Thymus (tissue), 11 donors: ENCODE results near the gene KRT77. TPM values are rescaled to one million over a fixed set of nuclear protein-coding genes. Genes with fewer than 3 reads are reported as not detected.

ENCODE experiments used
- DNase-seq, 9 donors: peaks; one replicate each; pipeline ENCODE4 v3.0.0-alpha.2; 2013; ENCODE audit warnings: low spot score in 9 of 9, low read depth in 6 of 9, missing footprints in 1 of 9
- H3K27ac ChIP-seq, 2 donors: one replicate each; pipeline ENCODE4 v1.5.1; 2013; ENCODE audit warnings: control low read depth in 1 of 2, low read depth in 1 of 2, low read length in 1 of 2, mild to moderate bottlenecking in 1 of 2, moderate library complexity in 1 of 2
- H3K27me3 ChIP-seq, 2 donors: one replicate each; pipeline ENCODE4 v1.5.1; 2013; ENCODE audit warnings: low read length in 1 of 2; ENCODE audit not compliant: control insufficient read depth in 2 of 2, insufficient read depth in 1 of 2
- H3K36me3 ChIP-seq, 2 donors: one replicate each; pipeline ENCODE4 v1.5.1; 2013; ENCODE audit warnings: low read length in 1 of 2, mild to moderate bottlenecking in 1 of 2, moderate library complexity in 1 of 2; ENCODE audit not compliant: control insufficient read depth in 2 of 2, insufficient read depth in 2 of 2
- H3K4me1 ChIP-seq, 2 donors: one replicate each; pipeline ENCODE4 v1.5.1; 2013; ENCODE audit warnings: low read length in 2 of 2; ENCODE audit not compliant: control insufficient read depth in 2 of 2, insufficient read depth in 2 of 2
- H3K4me3 ChIP-seq, 2 donors: one replicate each; pipeline ENCODE4 v1.5.1; 2013; ENCODE audit warnings: low read length in 2 of 2, control low read depth in 1 of 2, mild to moderate bottlenecking in 1 of 2
- H3K9me3 ChIP-seq, 2 donors: one replicate each; pipeline ENCODE4 v1.5.1; 2013; ENCODE audit warnings: low read length in 1 of 2, mild to moderate bottlenecking in 1 of 2; ENCODE audit not compliant: control insufficient read depth in 2 of 2, insufficient read depth in 1 of 2
- WGBS: extraction: QIAGEN DNeasy Blood & Tissue Kit; methylation state at CpG from one replicate; pipeline ENCODE4 v1.1.7; 2013; 5-methylcytosine and 5-hydroxymethylcytosine counted together
- polyA plus RNA-seq: library from polyadenylated mRNA; stranded (reverse); fragments of 200-250 nt; gene quantifications from one replicate; pipeline ENCODE4 v1.2.3, GENCODE V29; 2013
- total RNA-seq: library from RNA; stranded (reverse); fragments of 120-200 nt; gene quantifications from one replicate; pipeline ENCODE4 v1.2.4, GENCODE V29; 2013
- donor health status: healthy.

Gene KRT77
- total and polyA plus RNA-seq, 2 donors = 0.66 to 4.1 TPM

DNA sequence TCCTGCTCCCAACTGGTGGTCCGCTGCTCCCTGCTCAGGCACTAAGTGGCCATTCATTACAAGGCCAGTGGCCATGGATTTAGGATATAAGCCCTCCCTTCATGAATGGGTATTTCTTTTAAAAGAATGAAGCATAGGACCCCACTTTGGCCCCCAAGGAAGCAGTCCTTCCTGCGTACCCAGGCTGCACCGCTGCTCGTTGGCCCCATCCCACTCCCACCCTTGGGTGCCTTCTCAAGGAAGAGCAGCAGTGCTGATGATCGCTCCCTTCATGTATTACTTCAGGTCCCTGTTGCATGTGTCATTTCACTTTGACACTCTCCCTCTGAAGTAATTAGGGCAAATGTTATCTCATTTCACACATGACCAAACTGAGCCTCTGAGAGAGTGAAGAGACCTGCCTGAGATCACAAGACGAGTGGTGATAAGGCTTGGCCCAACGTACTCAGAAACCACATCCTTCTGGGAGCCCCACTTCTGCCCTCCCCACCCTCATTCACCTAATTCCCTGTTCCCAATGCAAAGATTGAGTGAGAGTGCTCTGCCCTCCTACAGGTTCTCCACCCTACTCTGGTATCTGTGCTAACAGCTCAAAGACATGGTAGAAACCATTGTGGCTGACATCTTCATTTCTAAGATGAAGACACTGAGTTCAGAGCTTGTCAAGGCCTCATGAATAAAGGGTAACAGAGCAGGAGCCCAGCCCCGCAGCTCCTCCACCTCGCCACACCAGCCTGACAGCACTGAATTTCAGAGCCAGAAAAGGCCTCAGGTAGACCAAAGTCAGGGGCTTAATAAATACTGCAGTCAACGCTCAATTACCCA lies 41.0 kb downstream of the KRT77 start:
- H3K4me3 ChIP-seq = no peak overlapping the region
- H3K27ac ChIP-seq = no peak overlapping the region
- peaks cover 0 to 7% of the 10 kb centered on the region in 2 donors for H3K4me1 ChIP-seq
- H3K27me3 ChIP-seq = no peaks in the 10 kb centered on the region
- no peaks in the 10 kb centered on the region for H3K36me3 ChIP-seq
- no peak for DNase-seq
- WGBS = 77% methylated on average over 10 of the region's 10 CpGs
- no peaks in the 10 kb centered on the region for H3K9me3 ChIP-seq

DNA sequence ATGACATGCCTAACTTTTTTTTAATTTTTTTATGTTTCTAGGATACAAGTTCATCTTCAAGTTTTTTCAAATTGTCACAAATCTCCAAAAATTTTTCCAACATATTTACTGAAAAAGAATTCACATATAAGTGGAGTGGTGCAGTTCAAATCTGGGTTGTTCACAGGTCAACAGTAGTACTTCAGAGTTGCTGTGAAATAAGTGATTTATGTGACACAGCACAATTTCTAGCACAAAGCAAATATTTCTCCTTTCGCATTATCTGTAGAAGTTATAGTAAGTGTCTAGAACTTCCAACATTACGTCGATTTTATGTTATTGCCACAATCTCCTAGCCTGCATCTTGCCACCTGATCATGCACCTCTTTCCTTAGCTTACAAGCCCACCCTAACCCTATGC lies 41.7 kb downstream of the KRT77 start:
- H3K27me3 ChIP-seq = no peaks in the 10 kb centered on the region
- WGBS = 95% methylated on average over 3 of the region's 3 CpGs
- H3K36me3 ChIP-seq = no peaks in the 10 kb centered on the region

DNA sequence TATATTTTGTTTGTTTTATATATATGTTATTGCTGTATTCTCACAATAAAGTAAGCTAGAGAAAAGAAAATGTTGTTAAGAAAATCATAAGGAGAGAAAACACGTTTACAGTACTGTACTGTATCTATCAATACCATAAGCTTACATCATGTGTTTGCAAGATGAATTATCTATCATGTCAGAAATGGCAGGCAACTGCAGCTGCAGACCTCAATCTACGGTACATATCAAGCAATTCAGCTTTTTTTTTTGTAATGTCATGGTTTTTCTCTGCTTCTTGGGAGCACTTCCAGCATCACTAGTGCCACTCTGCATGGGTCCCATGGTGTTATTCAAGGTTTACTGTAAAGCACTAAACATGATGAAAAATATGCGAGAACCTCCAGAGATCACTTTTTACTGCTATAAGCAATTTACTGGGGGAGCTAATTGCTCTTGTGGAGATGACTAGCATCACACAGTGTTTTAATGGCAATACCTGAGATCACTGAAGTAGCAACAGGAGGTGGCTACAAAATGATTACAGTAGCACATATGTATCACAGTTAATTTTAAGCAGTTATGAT lies 42.3 kb downstream of the KRT77 start:
- Histone ChIP-seq H3K36me3 (no peaks in the 10 kb centered on the region), H3K27ac (no peak overlapping the region), H3K9me3 (no peaks in the 10 kb centered on the region), H3K27me3 (no peaks in the 10 kb centered on the region), H3K4me3 (no peak overlapping the region), H3K4me1 (peaks cover 0 to 7% of the 10 kb centered on the region in 2 donors)
- 93% methylated on average over 3 of the region's 3 CpGs for WGBS
- DNase-seq = no peak

More for the DNA sequence above, 41.7 kb downstream of the KRT77 start:
- Histone ChIP-seq H3K4me1 (peaks cover 0 to 7% of the 10 kb centered on the region in 2 donors), H3K27ac (no peak overlapping the region), H3K9me3 (no peaks in the 10 kb centered on the region), H3K4me3 (no peak overlapping the region)
- no peak for DNase-seq

DNA sequence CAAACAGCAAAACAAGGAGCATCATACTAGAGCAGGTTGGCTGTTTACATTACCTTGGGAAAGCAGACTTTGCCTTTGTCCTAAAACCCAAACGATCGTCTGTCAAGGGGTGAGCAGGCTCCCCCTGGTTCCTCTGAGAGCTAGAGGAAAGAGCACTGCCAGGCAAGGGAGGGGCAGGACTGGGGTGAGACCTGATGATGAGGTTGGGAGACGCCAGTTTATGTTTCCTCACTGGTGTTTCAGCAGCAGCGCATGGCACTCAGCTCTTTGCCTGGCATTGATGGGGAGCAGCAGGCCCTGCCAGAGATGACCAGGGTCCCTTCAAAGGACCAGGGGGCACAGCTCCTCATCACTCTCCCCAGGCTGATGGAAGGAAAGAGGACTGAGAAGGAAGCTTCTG lies 43.4 kb downstream of the KRT77 start:
- no peak overlapping the region for H3K4me3 ChIP-seq
- H3K9me3 ChIP-seq = no peaks in the 10 kb centered on the region
- no peak overlapping the region for H3K27ac ChIP-seq
- no peak for DNase-seq
- peaks cover 0 to 4% of the 10 kb centered on the region in 2 donors for H3K27me3 ChIP-seq
- H3K36me3 ChIP-seq = no peaks in the 10 kb centered on the region
- WGBS = 99% methylated on average over 4 of the region's 4 CpGs
- H3K4me1 ChIP-seq = peaks cover 0 to 7% of the 10 kb centered on the region in 2 donors

DNA sequence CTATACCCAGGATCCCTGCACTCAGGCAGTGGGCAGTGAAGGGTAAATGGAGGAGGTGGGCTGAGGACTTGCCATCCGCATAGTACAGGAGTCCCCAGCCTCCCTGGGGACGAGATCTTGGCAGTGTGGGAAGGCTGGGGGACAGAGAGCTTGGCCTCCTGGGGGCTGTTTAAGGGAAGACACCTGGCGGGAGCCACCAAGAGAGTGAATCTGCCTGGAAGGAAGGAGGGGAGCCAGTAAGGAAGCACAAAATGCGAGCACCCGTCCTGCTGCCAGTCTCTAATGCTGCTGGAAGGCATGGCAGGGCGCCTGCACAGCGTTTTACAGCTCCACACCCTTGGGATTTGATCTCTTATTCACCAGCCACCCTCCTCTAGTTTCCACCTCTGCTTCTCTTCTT lies 43.9 kb downstream of the KRT77 start:
- 78% methylated on average over 7 of the region's 7 CpGs for WGBS
- no peak overlapping the region for H3K4me3 ChIP-seq

DNA sequence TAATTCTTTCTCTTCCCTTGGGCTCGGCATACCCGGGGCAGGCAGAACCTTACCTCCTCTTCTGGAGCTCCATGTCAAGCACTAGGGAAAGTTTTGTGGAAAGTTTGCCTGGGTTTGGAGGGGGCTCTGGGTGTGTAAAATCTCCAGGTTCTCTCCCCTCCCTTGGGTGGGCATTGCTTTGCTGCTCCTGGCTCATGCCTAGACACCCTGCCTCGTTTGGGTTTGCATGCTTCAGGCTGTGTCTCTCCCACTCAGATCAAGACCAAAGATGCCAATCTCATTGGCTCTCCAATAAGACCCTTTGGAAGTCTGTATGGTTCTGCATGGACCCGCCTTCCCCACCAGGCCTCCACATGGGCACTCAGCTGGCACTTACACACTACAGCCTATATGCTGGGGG lies 45.1 kb downstream of the KRT77 start:
- WGBS = 95% methylated on average over 4 of the region's 4 CpGs
- H3K4me3 ChIP-seq = no peak overlapping the region
- no peak overlapping the region for H3K27ac ChIP-seq
- peaks cover 0 to 4% of the 10 kb centered on the region in 2 donors for H3K27me3 ChIP-seq
- no peaks in the 10 kb centered on the region for H3K36me3 ChIP-seq
- H3K4me1 ChIP-seq = peaks cover 0 to 7% of the 10 kb centered on the region in 2 donors
- H3K9me3 ChIP-seq = no peaks in the 10 kb centered on the region
- DNase-seq = no peak

More for the DNA sequence above, 43.9 kb downstream of the KRT77 start:
- Histone ChIP-seq H3K27me3 (peaks cover 0 to 4% of the 10 kb centered on the region in 2 donors), H3K4me1 (peaks cover 0 to 7% of the 10 kb centered on the region in 2 donors), H3K36me3 (no peaks in the 10 kb centered on the region), H3K9me3 (no peaks in the 10 kb centered on the region), H3K27ac (no peak overlapping the region)
- DNase-seq = no peak

DNA sequence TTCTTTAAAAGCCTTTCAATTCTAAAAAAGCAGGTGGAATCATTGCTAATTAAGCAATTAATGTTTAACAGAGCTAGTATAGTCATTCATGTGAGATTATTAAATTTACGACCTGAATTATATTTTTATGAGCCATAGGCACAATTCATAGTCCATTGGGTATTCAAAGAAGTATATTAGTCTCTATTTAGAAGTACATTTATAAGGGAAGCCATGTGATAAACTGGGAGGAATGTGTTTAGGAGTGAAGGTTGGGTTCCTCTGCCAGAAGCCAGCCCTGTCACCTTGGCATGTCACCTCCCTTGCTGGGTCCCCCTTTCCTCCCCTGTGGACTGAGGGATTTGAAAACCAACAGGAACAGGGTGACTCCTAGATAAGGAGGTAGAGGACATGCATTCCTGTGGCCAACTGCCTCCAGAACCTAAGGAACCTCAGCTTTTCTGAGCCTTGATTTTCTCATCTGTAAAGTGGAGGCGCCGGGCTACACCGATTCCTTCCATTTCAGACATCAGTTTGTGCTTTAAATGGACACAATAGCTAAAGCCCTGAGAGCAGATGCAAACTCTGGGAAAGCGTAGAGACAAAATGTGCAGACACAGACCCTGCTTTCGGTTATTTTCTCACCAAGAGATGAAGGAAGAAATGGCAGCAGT lies 45.9 kb downstream of the KRT77 start:
- no peak for DNase-seq
- Histone ChIP-seq H3K4me1 (peaks cover 0 to 6% of the 10 kb centered on the region in 2 donors), H3K36me3 (no peaks in the 10 kb centered on the region), H3K27ac (no peak overlapping the region), H3K9me3 (no peaks in the 10 kb centered on the region), H3K4me3 (no peak overlapping the region), H3K27me3 (peaks cover 0 to 4% of the 10 kb centered on the region in 2 donors)
- WGBS = 97% methylated on average over 6 of the region's 6 CpGs

DNA sequence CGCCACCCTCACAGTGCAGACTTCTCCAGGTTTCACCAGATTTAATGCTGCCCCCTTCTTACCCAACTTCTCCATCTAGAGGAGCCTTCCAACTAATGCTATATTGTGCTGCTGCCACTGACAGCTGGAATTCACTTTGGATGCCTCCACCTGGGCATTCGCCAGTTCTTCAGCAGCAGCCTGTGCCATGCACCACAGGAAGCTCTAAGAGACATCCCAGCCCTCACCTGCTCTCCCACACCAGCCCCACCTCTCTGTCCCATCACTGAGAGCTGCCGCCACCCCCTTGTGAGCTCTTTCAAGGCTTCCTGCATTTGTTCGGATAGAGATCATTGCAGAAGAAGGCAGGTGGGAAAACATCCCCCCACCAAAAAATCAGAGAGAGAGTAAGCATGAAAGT lies 46.7 kb downstream of the KRT77 start:
- no peak overlapping the region for H3K27ac ChIP-seq
- WGBS = 84% methylated on average over 4 of the region's 4 CpGs
- H3K4me3 ChIP-seq = no peak overlapping the region
- no peaks in the 10 kb centered on the region for H3K4me1 ChIP-seq
- H3K9me3 ChIP-seq = no peaks in the 10 kb centered on the region
- H3K27me3 ChIP-seq = peaks cover 0 to 4% of the 10 kb centered on the region in 2 donors
- no peak for DNase-seq
- no peaks in the 10 kb centered on the region for H3K36me3 ChIP-seq

DNA sequence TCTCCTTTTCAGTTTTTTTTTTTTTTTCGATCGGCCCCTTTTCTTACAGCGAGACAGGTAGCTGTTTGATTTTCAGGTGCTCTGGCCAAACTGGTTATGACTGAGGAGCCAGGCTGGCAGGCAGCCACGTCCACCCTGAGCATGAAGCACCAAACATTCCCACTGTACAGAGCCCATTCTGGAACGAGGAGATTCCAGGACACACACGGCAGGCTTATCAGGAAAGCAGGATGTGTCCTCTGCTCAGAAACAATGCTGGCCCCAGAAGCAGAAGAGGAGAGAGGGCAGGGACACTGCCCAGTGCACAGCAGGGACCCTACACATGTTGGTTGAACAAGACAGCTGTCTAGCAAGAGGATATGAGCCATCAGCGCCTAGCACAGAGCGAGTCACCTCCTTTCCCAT lies 47.6 kb downstream of the KRT77 start:
- H3K27me3 ChIP-seq = peaks cover 0 to 4% of the 10 kb centered on the region in 2 donors
- H3K36me3 ChIP-seq = no peaks in the 10 kb centered on the region
- DNase-seq = no peak
- H3K4me3 ChIP-seq = no peak overlapping the region
- H3K27ac ChIP-seq = no peak overlapping the region
- 88% methylated on average over 8 of the region's 8 CpGs for WGBS
- H3K4me1 ChIP-seq = peaks cover 0 to under 1% of the 10 kb centered on the region in 2 donors
- H3K9me3 ChIP-seq = no peaks in the 10 kb centered on the region
